ENCODE results near the gene CLCN5.

The CLCN5 gene

GRCh38 chrX:50075630-50076339 lies 153.4 kb downstream of the CLCN5 start:
- H3K4me2 ChIP-seq (ENCODE audit: low read depth, low read length, poor library complexity, severe bottlenecking): no peak overlapping the region
- H3K27ac ChIP-seq (ENCODE audit: low read depth, low read length): no peak overlapping the region
- H3K9me2 ChIP-seq (replicated peaks; ENCODE audit: insufficient read depth, low read length): no peaks in the 10 kb centered on the region
- H3F3A ChIP-seq (ENCODE audit: insufficient read depth): no peaks in the 10 kb centered on the region
- H3K27me3 ChIP-seq (ENCODE audit: low read length): no peaks in the 10 kb centered on the region
- H3K36me3 ChIP-seq (ENCODE audit: low read length): no peaks in the 10 kb centered on the region
- no peaks in the 10 kb centered on the region for H3K9me3 ChIP-seq (ENCODE audit: insufficient read depth, low read length)
- H3K79me2 ChIP-seq (ENCODE audit: insufficient read depth, low read length): no peaks in the 10 kb centered on the region
- no peak overlapping the region for H3K4me3 ChIP-seq (ENCODE audit: insufficient read depth, low read length, poor library complexity, severe bottlenecking)
- TF ChIP-seq CTCF (IDR thresholded peaks at IDR 0.05; ENCODE audit: insufficient read depth, low read length, poor library complexity, severe bottlenecking): no peak
- TF ChIP-seq EZH2phosphoT487 (conservative IDR thresholded peaks at IDR 0.05; ENCODE audit: low read length): no peak
- H2AFZ ChIP-seq (ENCODE audit: low read depth, low read length, severe bottlenecking): no peak overlapping the region
- no peaks in the 10 kb centered on the region for H4K20me1 ChIP-seq (ENCODE audit: low read depth, low read length)
- no peak overlapping the region for H3K9ac ChIP-seq (ENCODE audit: low read length)

GRCh38 chrX:50081282-50081889 lies 159.0 kb downstream of the CLCN5 start:
- Histone ChIP-seq H3K9me3 (ENCODE audit: insufficient read depth, low read length) (no peaks in the 10 kb centered on the region), H3K36me3 (ENCODE audit: low read length) (no peaks in the 10 kb centered on the region), H3F3A (ENCODE audit: insufficient read depth) (no peaks in the 10 kb centered on the region), H3K9me2 (replicated peaks; ENCODE audit: insufficient read depth, low read length) (no peaks in the 10 kb centered on the region), H3K4me2 (ENCODE audit: low read depth, low read length, poor library complexity, severe bottlenecking) (no peak overlapping the region), H3K27ac (ENCODE audit: low read depth, low read length) (no peak overlapping the region), H3K9ac (ENCODE audit: low read length) (no peak overlapping the region), H4K20me1 (ENCODE audit: low read depth, low read length) (no peaks in the 10 kb centered on the region), H3K4me3 (ENCODE audit: insufficient read depth, low read length, poor library complexity, severe bottlenecking) (no peak overlapping the region), H3K27me3 (ENCODE audit: low read length) (no peaks in the 10 kb centered on the region), H3K79me2 (ENCODE audit: insufficient read depth, low read length) (no peaks in the 10 kb centered on the region), H2AFZ (ENCODE audit: low read depth, low read length, severe bottlenecking) (no peak overlapping the region)
- TF ChIP-seq EZH2phosphoT487 (conservative IDR thresholded peaks at IDR 0.05; ENCODE audit: low read length) (no peak), CTCF (IDR thresholded peaks at IDR 0.05; ENCODE audit: insufficient read depth, low read length, poor library complexity, severe bottlenecking) (no peak)

GRCh38 chrX:50082741-50083140 lies 160.3 kb downstream of the CLCN5 start:
- Histone ChIP-seq H3F3A (ENCODE audit: insufficient read depth) (no peaks in the 10 kb centered on the region), H3K4me3 (ENCODE audit: insufficient read depth, low read length, poor library complexity, severe bottlenecking) (no peak overlapping the region), H3K4me2 (ENCODE audit: low read depth, low read length, poor library complexity, severe bottlenecking) (no peak overlapping the region), H3K27me3 (ENCODE audit: low read length) (no peaks in the 10 kb centered on the region), H3K9me2 (replicated peaks; ENCODE audit: insufficient read depth, low read length) (no peaks in the 10 kb centered on the region), H2AFZ (ENCODE audit: low read depth, low read length, severe bottlenecking) (no peak overlapping the region), H3K9me3 (ENCODE audit: insufficient read depth, low read length) (no peaks in the 10 kb centered on the region), H4K20me1 (ENCODE audit: low read depth, low read length) (no peaks in the 10 kb centered on the region), H3K79me2 (ENCODE audit: insufficient read depth, low read length) (no peaks in the 10 kb centered on the region), H3K9ac (ENCODE audit: low read length) (no peak overlapping the region), H3K36me3 (ENCODE audit: low read length) (no peaks in the 10 kb centered on the region), H3K27ac (ENCODE audit: low read depth, low read length) (no peak overlapping the region)
- TF ChIP-seq EZH2phosphoT487 (conservative IDR thresholded peaks at IDR 0.05; ENCODE audit: low read length) (no peak), CTCF (IDR thresholded peaks at IDR 0.05; ENCODE audit: insufficient read depth, low read length, poor library complexity, severe bottlenecking) (no peak)

Measured in SU-DHL-6 (cell line).